Ovary (tissue), 3 donors: ENCODE results near the gene SDK1.

ENCODE experiments used
- CTCF ChIP-seq, 3 donors: fragments of 450-650 bp in 2 of 3; fragments of 200-600 bp in 1 of 3; IDR thresholded peaks; one replicate each; pipeline versions ENCODE4 v1.5.1 to v1.8.0; 2016 to 2022; ENCODE audit warnings: antibody characterized with exemption in 3 of 3, mild to moderate bottlenecking in 1 of 3
- EP300 ChIP-seq: sonication (generic); formaldehyde crosslinking; IDR thresholded peaks from one replicate; pipeline ENCODE4 v1.6.1; 2017; ENCODE audit warnings: antibody characterized with exemption
- POLR2A ChIP-seq: fragments of 450-650 bp; IDR thresholded peaks from one replicate; pipeline ENCODE4 v1.6.1; 2017; ENCODE audit warnings: antibody characterized with exemption, mild to moderate bottlenecking, moderate library complexity
- donor health status: DM: no; HTN: no; CAD: no.

- no peak for TF ChIP-seq CTCF (IDR thresholded peaks at IDR 0.05)
- TF ChIP-seq POLR2A: no peak
- no peak for TF ChIP-seq EP300
Measured at GRCh38 chr7:4069268-4070095, 768.4 kb downstream of the SDK1 start.
